ENCODE results near the gene CD163L1.
A peak's percentile ranks its signal among the peaks of the same experiment; 100 is the strongest.
"Not testable (repeated sequence)": the region's sequence is repeated elsewhere in the genome, so short reads cannot be mapped to it uniquely, and the experiment has no call there.

The CD163L1 gene

GRCh38 chr12:7444076-7444475, at the start of gene CD163L1:
TSS of gene CD163L1 (minus strand) at chr12:7444153. CDS start at chr12:7444127, 26 bp downstream.
- DNase-seq (ENCODE audit: low read depth, low spot score), result no peak

- DNase-seq (ENCODE audit: low read depth, low spot score), result no peak
These were observed 49.1 kb upstream of the CD163L1 start for GRCh38 chr12:7493006-7493405.

GRCh38 chr12:7486512-7486911, 42.6 kb upstream of the CD163L1 start:
- DNase-seq (ENCODE audit: low read depth, low spot score), result no peak

GRCh38 chr12:7485095-7485494, 41.1 kb upstream of the CD163L1 start:
- no peak for DNase-seq (ENCODE audit: low read depth, low spot score)

GRCh38 chr12:7483343-7483742, 39.4 kb upstream of the CD163L1 start:
- DNase-seq (ENCODE audit: low read depth, low spot score), result no peak

- no peak for DNase-seq (ENCODE audit: low read depth, low spot score)
These were observed 35.8 kb upstream of the CD163L1 start for GRCh38 chr12:7479771-7480170.

GRCh38 chr12:7472060-7472459, 28.1 kb upstream of the CD163L1 start:
- no peak for DNase-seq (ENCODE audit: low read depth, low spot score)

GRCh38 chr12:7460375-7461259, 16.7 kb upstream of the CD163L1 start:
- peak; percentile 42 for DNase-seq (ENCODE audit: low read depth, low spot score)

GRCh38 chr12:7459973-7460372, 16.0 kb upstream of the CD163L1 start:
- no peak for DNase-seq (ENCODE audit: low read depth, low spot score)

- DNase-seq (ENCODE audit: low read depth, low spot score), result no peak
These were observed 7.8 kb upstream of the CD163L1 start for GRCh38 chr12:7451756-7452155.

GRCh38 chr12:7450667-7451066, 6.7 kb upstream of the CD163L1 start:
- DNase-seq (ENCODE audit: low read depth, low spot score), result no peak

GRCh38 chr12:7448099-7448498, 4.1 kb upstream of the CD163L1 start:
- no peak for DNase-seq (ENCODE audit: low read depth, low spot score)

GRCh38 chr12:7444537-7444936, 584 bp upstream of the CD163L1 start:
- no peak for DNase-seq (ENCODE audit: low read depth, low spot score)

- DNase-seq (ENCODE audit: low read depth, low spot score), result no peak
These were observed 2.7 kb downstream of the CD163L1 start for GRCh38 chr12:7441216-7441615.

GRCh38 chr12:7439579-7440505, 4.1 kb downstream of the CD163L1 start:
- DNase-seq (ENCODE audit: low read depth, low spot score), result peak; percentile 68

- not testable (repeated sequence) for DNase-seq (ENCODE audit: low read depth, low spot score)
These were observed 5.5 kb downstream of the CD163L1 start for GRCh38 chr12:7438291-7438995.

GRCh38 chr12:7437494-7437893, 6.5 kb downstream of the CD163L1 start:
- DNase-seq (ENCODE audit: low read depth, low spot score), result not testable (repeated sequence)

- no peak for DNase-seq (ENCODE audit: low read depth, low spot score)
These were observed 9.3 kb downstream of the CD163L1 start for GRCh38 chr12:7434670-7435069.

GRCh38 chr12:7433276-7433822, 10.6 kb downstream of the CD163L1 start:
- no peak for DNase-seq (ENCODE audit: low read depth, low spot score)

- no peak for DNase-seq (ENCODE audit: low read depth, low spot score)
These were observed 11.8 kb downstream of the CD163L1 start for GRCh38 chr12:7431993-7432685.

- DNase-seq (ENCODE audit: low read depth, low spot score), result no peak
These were observed 32.6 kb downstream of the CD163L1 start for GRCh38 chr12:7411343-7411742.
